Naive thymus-derived CD4-positive, alpha-beta T cell (primary cell): ENCODE data around the gene RBFOX1. TPM values are rescaled to one million over a fixed set of nuclear protein-coding genes. Genes with fewer than 3 reads are reported as not detected.

Source experiments
- ATAC-seq: fragments of 150-1000 bp; cut with Tn5 transposase; 2 replicates; pipeline ENCODE4 v1.10.0; 2021; ENCODE audit warnings: mild to moderate bottlenecking, moderate library complexity
- CTCF ChIA-PET: fragments of 350-600 bp; sonication (Branson Sonifier 250); formaldehyde crosslinking; loops from one replicate; lab custom pipeline; 2021; ENCODE audit warnings: antibody characterized with exemption; lab: Charles Lee
- POLR2A ChIA-PET: fragments of 350-600 bp; sonication (Branson Sonifier 250); formaldehyde crosslinking; loops from one replicate; lab custom pipeline; 2021; ENCODE audit warnings: antibody characterized with exemption, inconsistent platforms; lab: Charles Lee
- DNase-seq, 9 donors: peaks; one replicate each; pipeline versions ENCODE4 v3.0.0 to v3.0.0-alpha.2; 2020 to 2022; ENCODE audit warnings: mixed read lengths in 1 of 9
- H3K27ac ChIP-seq: one replicate; pipeline ENCODE4 v1.7.0; 2013; ENCODE audit warnings: mild to moderate bottlenecking, low read depth, low read length, moderate library complexity
- H3K27me3 ChIP-seq, 2 donors: one replicate each; pipeline ENCODE4 v1.7.0; 2013; ENCODE audit warnings: low read length in 2 of 2, mild to moderate bottlenecking in 2 of 2, moderate library complexity in 2 of 2; ENCODE audit not compliant: control insufficient read depth in 2 of 2, insufficient read depth in 2 of 2
- H3K36me3 ChIP-seq, 3 experiments: 1 replicate in 2 of 3; 2 replicates in 1 of 3; pipeline ENCODE4 v1.7.0; 2013; ENCODE audit warnings: low read length in 3 of 3, mild to moderate bottlenecking in 3 of 3, moderate library complexity in 1 of 3; ENCODE audit not compliant: insufficient read depth in 3 of 3, control insufficient read depth in 2 of 3
- H3K4me1 ChIP-seq, 2 donors: one replicate each; pipeline ENCODE4 v1.7.0; 2013; ENCODE audit warnings: low read length in 2 of 2, mild to moderate bottlenecking in 2 of 2, moderate library complexity in 1 of 2; ENCODE audit not compliant: control insufficient read depth in 2 of 2, insufficient read depth in 2 of 2
- H3K4me3 ChIP-seq: 2 replicates; pipeline ENCODE4 v1.7.0; 2013; ENCODE audit warnings: mild to moderate bottlenecking, low read length
- H3K9me3 ChIP-seq, 3 experiments: 1 replicate in 2 of 3; 2 replicates in 1 of 3; pipeline ENCODE4 v1.7.0; 2013; ENCODE audit warnings: low read length in 3 of 3; ENCODE audit not compliant: control insufficient read depth in 2 of 3
- H3K27ac Mint-ChIP-seq, 9 donors: one replicate each; pipeline ENCODE4 v1.8.0; 2020 to 2022; ENCODE audit warnings: mixed read lengths in 9 of 9, mild to moderate bottlenecking in 8 of 9, moderate library complexity in 5 of 9, inconsistent platforms in 2 of 9
- H3K27me3 Mint-ChIP-seq, 5 donors: one replicate each; pipeline ENCODE4 v1.8.0; 2021 to 2022; ENCODE audit warnings: mixed read lengths in 5 of 5, mild to moderate bottlenecking in 1 of 5
- H3K36me3 Mint-ChIP-seq, 5 donors: one replicate each; pipeline ENCODE4 v1.8.0; 2020 to 2022; ENCODE audit warnings: mixed read lengths in 5 of 5, mild to moderate bottlenecking in 3 of 5, inconsistent platforms in 1 of 5
- H3K4me1 Mint-ChIP-seq, 7 donors: one replicate each; pipeline ENCODE4 v1.8.0; 2020 to 2022; ENCODE audit warnings: mixed read lengths in 7 of 7, mild to moderate bottlenecking in 3 of 7, inconsistent platforms in 1 of 7
- H3K4me3 Mint-ChIP-seq, 10 donors: one replicate each; pipeline ENCODE4 v1.8.0; 2020 to 2022; ENCODE audit warnings: mild to moderate bottlenecking in 10 of 10, mixed read lengths in 10 of 10, moderate library complexity in 6 of 10, inconsistent platforms in 2 of 10
- H3K9me3 Mint-ChIP-seq, 11 donors: one replicate each; pipeline ENCODE4 v1.8.0; 2020 to 2022; ENCODE audit warnings: mixed read lengths in 11 of 11, mild to moderate bottlenecking in 4 of 11, inconsistent platforms in 1 of 11, moderate library complexity in 1 of 11
- intact Hi-C, 2 donors: fragments of 100-400 bp; cut with micrococcal nuclease; formaldehyde crosslinking; loops; one replicate each; pipeline ENCODE4 v1.15.1; 2023
- polyA plus RNA-seq, 2 donors: library from polyadenylated mRNA; unstranded; fragments of 300-500 nt; fragmentation: Illumina TruSeq; gene quantifications; one replicate each; pipeline ENCODE4 v1.2.3, GENCODE V29; 2021
- total RNA-seq, 6 experiments: library from RNA in 5 of 6; stranded (reverse) in 5 of 6; gene quantifications; 1 replicate in 5 of 6; 2 replicates in 1 of 6; pipeline ENCODE4 v1.2.3 and lab custom pipeline; 2021 to 2026

RBFOX1 gene
- total and polyA plus RNA-seq, 7 experiments from 2014 or later, result not detected

- Mint-ChIP-seq H3K4me1 (no peaks in the 10 kb centered on the region), H3K27me3 (no peaks in the 10 kb centered on the region), H3K4me3 (no peak overlapping the region), H3K9me3 (peaks cover 0 to 22% (median 6%) of the 10 kb centered on the region in 11 donors), H3K36me3 (no peaks in the 10 kb centered on the region), H3K27ac (no peak overlapping the region)
- no peak overlapping the region for H3K27ac ChIP-seq
- ATAC-seq (no peak), DNase-seq (no peak)
- intact Hi-C loops, result no loop called here
- H3K9me3 ChIP-seq, result no peaks in the 10 kb centered on the region
- CTCF ChIA-PET, result interaction anchor here (0.6 kb wide), 1 partner anchor 178 kb away, joined by 5 read pairs; no protein-coding TSS in a partner anchor
- H3K4me3 ChIP-seq, result no peak overlapping the region
- H3K27me3 ChIP-seq, result no peaks in the 10 kb centered on the region
- no peaks in the 10 kb centered on the region for H3K4me1 ChIP-seq
- no peaks in the 10 kb centered on the region for H3K36me3 ChIP-seq
- POLR2A ChIA-PET, result no interaction called here
Observed at GRCh38 chr16:7437843-7438242, 105.2 kb downstream of the RBFOX1 start.

DNA sequence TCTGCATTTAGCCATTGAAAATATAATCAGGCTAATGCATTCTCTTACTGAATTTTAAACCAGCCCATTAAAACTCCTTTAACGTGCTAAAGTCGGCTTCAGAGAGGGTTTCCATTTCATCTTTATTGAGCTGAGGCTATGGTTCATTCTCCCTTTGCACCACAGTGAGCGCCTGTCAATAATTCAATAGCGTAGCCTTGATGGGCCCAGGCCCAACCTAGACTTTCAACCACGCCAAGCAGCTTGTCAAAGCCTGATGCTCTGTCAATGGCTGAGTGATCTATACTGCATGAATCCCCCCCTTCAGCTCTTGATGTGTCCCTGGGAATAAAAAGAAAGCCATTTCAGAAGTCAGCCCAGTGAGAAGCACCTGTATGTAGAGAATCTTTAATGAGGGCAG is 106.0 kb downstream of the RBFOX1 start:
- ChIA-PET CTCF (no interaction called here), POLR2A (no interaction called here)
- Mint-ChIP-seq H3K9me3 (peaks cover 0 to 17% (median 5%) of the 10 kb centered on the region in 11 donors), H3K36me3 (no peaks in the 10 kb centered on the region), H3K4me3 (no peak overlapping the region), H3K4me1 (no peaks in the 10 kb centered on the region), H3K27me3 (no peaks in the 10 kb centered on the region), H3K27ac (no peak overlapping the region)
- Histone ChIP-seq H3K27me3 (no peaks in the 10 kb centered on the region), H3K4me1 (no peaks in the 10 kb centered on the region), H3K4me3 (no peak overlapping the region), H3K27ac (no peak overlapping the region), H3K36me3 (no peaks in the 10 kb centered on the region), H3K9me3 (no peaks in the 10 kb centered on the region)
- ATAC-seq (no peak), DNase-seq (no peak)
- intact Hi-C loops, result no loop called here

GRCh38 chr16:7439518-7439917 is 106.9 kb downstream of the RBFOX1 start:
- Histone ChIP-seq H3K27me3 (no peaks in the 10 kb centered on the region), H3K4me1 (no peaks in the 10 kb centered on the region), H3K36me3 (no peaks in the 10 kb centered on the region), H3K9me3 (no peaks in the 10 kb centered on the region), H3K4me3 (no peak overlapping the region), H3K27ac (no peak overlapping the region)
- no peaks in the 10 kb centered on the region for H3K27me3 Mint-ChIP-seq
- no peak overlapping the region for H3K4me3 Mint-ChIP-seq
- H3K36me3 Mint-ChIP-seq, result no peaks in the 10 kb centered on the region
- DNase-seq (no peak), ATAC-seq (no peak)
- intact Hi-C loops, result no loop called here
- POLR2A ChIA-PET, result no interaction called here
- CTCF ChIA-PET, result no interaction called here
- H3K4me1 Mint-ChIP-seq, result no peaks in the 10 kb centered on the region
- H3K27ac Mint-ChIP-seq, result no peak overlapping the region
- H3K9me3 Mint-ChIP-seq, result peaks cover 0 to 11% (median 3%) of the 10 kb centered on the region in 11 donors

DNA sequence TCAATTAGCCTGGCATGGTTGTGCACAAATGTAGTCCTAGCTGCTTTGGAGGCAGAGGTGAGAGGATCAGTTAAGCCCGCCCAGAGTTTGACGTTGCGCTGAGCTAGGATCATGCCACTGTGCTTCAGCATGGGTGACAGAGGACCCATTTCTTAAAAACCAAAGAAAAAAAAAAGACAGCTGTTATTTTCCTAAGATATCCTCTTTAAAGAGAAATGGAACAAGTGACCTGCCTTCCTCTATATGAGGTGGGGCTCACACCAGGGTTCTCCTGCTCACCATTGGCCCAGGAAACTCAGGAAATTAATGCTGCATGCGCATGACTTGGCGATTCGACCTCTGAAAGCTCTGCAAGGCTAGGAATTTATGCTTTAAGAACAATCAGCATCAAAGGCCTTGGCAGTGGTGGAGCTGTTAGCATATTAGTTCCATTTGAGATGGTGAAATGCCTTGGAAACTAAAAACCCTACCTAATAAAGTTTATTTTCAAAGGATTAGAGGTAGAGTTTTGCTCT is 108.3 kb downstream of the RBFOX1 start:
- ATAC-seq, result no peak
- no peaks in the 10 kb centered on the region for H3K9me3 ChIP-seq
- H3K27ac ChIP-seq, result no peak overlapping the region
- H3K4me1 ChIP-seq, result no peaks in the 10 kb centered on the region
- CTCF ChIA-PET, result no interaction called here
- no peaks in the 10 kb centered on the region for H3K36me3 ChIP-seq
- Mint-ChIP-seq H3K9me3 (peaks cover 0 to 13% (median 3%) of the 10 kb centered on the region in 11 donors), H3K27me3 (no peaks in the 10 kb centered on the region), H3K27ac (no peak overlapping the region), H3K36me3 (no peaks in the 10 kb centered on the region), H3K4me1 (no peaks in the 10 kb centered on the region), H3K4me3 (no peak overlapping the region)
- DNase-seq, result no peak
- no peaks in the 10 kb centered on the region for H3K27me3 ChIP-seq
- POLR2A ChIA-PET, result no interaction called here
- no peak overlapping the region for H3K4me3 ChIP-seq
- intact Hi-C loops, result no loop called here

- no peaks in the 10 kb centered on the region for H3K36me3 Mint-ChIP-seq
- peaks cover 2 to 18% (median 7%) of the 10 kb centered on the region in 11 donors for H3K9me3 Mint-ChIP-seq
- ATAC-seq (no peak), DNase-seq (no peak)
- ChIA-PET CTCF (no interaction called here), POLR2A (no interaction called here)
- Histone ChIP-seq H3K27ac (no peak overlapping the region), H3K4me3 (no peak overlapping the region), H3K9me3 (no peaks in the 10 kb centered on the region), H3K27me3 (no peaks in the 10 kb centered on the region), H3K4me1 (no peaks in the 10 kb centered on the region), H3K36me3 (no peaks in the 10 kb centered on the region)
- H3K27ac Mint-ChIP-seq, result no peak overlapping the region
- intact Hi-C loops, result no loop called here
- no peaks in the 10 kb centered on the region for H3K27me3 Mint-ChIP-seq
- H3K4me3 Mint-ChIP-seq, result no peak overlapping the region
- no peaks in the 10 kb centered on the region for H3K4me1 Mint-ChIP-seq
Observed at GRCh38 chr16:7442050-7442449, 109.4 kb downstream of the RBFOX1 start.

- peaks cover 2 to 23% (median 11%) of the 10 kb centered on the region in 11 donors for H3K9me3 Mint-ChIP-seq
Observed at GRCh38 chr16:7443142-7443541, 110.5 kb downstream of the RBFOX1 start.

DNA sequence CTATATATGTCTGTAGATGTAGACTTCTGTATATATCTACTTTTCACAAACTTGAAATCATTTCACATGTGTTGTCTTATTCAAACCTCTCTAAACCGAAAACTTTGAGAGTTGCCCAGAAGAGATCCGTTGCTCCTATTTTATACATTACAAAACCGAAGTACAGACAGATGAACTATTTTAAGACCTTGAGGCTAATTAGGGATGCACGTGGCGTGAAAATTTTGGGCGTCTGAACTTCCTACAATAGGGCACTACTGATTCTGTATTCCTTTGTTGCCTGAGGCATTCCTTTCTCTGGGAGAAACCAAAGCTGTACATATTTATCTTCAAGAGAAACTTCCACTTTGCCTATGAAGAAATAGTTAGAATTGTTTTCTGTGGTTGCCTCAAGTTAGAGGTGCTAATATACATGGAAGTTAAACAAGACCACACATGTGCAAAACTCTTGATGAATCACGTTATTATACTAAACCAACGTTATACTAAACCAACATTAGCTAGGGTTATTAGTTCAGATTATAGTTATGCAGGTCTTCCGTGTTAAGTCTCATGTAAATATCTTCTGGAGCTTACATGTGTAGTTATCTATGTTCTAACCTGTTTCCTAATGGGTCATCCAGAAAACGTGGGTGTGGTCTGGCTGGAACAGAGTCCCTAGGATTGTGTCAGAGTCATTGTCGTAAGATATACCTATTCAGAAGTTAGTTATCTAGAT is 111.2 kb downstream of the RBFOX1 start:
- Mint-ChIP-seq H3K27ac (no peak overlapping the region), H3K27me3 (no peaks in the 10 kb centered on the region), H3K4me1 (no peaks in the 10 kb centered on the region), H3K9me3 (peaks cover 2 to 24% (median 13%) of the 10 kb centered on the region in 11 donors), H3K4me3 (no peak overlapping the region), H3K36me3 (no peaks in the 10 kb centered on the region)
- no peaks in the 10 kb centered on the region for H3K36me3 ChIP-seq
- DNase-seq (no peak), ATAC-seq (no peak)
- H3K27ac ChIP-seq, result no peak overlapping the region
- intact Hi-C loops, result no loop called here
- H3K9me3 ChIP-seq, result no peaks in the 10 kb centered on the region
- H3K27me3 ChIP-seq, result no peaks in the 10 kb centered on the region
- no peaks in the 10 kb centered on the region for H3K4me1 ChIP-seq
- ChIA-PET CTCF (no interaction called here), POLR2A (interaction anchor here (0.6 kb wide), 1 partner anchor 94 kb away, joined by 3 read pairs; no protein-coding TSS in a partner anchor)
- H3K4me3 ChIP-seq, result no peak overlapping the region

More at GRCh38 chr16:7443142-7443541, 110.5 kb downstream of the RBFOX1 start:
- no peak overlapping the region for H3K4me3 ChIP-seq
- Mint-ChIP-seq H3K36me3 (no peaks in the 10 kb centered on the region), H3K4me1 (no peaks in the 10 kb centered on the region), H3K27me3 (no peaks in the 10 kb centered on the region), H3K27ac (no peak overlapping the region), H3K4me3 (no peak overlapping the region)
- no peaks in the 10 kb centered on the region for H3K27me3 ChIP-seq
- ATAC-seq, result no peak
- CTCF ChIA-PET, result no interaction called here
- POLR2A ChIA-PET, result no interaction called here
- H3K27ac ChIP-seq, result no peak overlapping the region
- intact Hi-C loops, result no loop called here
- no peaks in the 10 kb centered on the region for H3K4me1 ChIP-seq
- DNase-seq, result no peak
- H3K9me3 ChIP-seq, result no peaks in the 10 kb centered on the region
- no peaks in the 10 kb centered on the region for H3K36me3 ChIP-seq
